A549 (cell line): ENCODE measurements around the gene IL9. TPM values are rescaled to one million over a fixed set of nuclear protein-coding genes. Genes with fewer than 3 reads are reported as not detected.
A peak's percentile ranks its signal among the peaks of the same experiment; 100 is the strongest.

ENCODE experiments used
- ATAC-seq, 2 experiments: fragments of 200-7000 bp in 1 of 2; fragments of >200 bp in 1 of 2; cut with Nextera tagmentation in 1 of 2; cut with Tn5 transposase in 1 of 2; 3 replicates each; pipeline versions ENCODE4 v1.8.0 to v1.9.1; 2018 to 2020; ENCODE audit warnings: mild to moderate bottlenecking in 1 of 2, moderate library complexity in 1 of 2
- CTCF ChIA-PET: fragments of 300-600 bp; sonication (Branson Sonifier 250); formaldehyde crosslinking; extraction: SDS; loops from one replicate; lab custom pipeline; 2021; ENCODE audit warnings: antibody characterized with exemption, inconsistent platforms; lab: Yijun Ruan, JAX
- POLR2A ChIA-PET: fragments of 350-600 bp; formaldehyde crosslinking; extraction: SDS; loops from one replicate; lab custom pipeline; 2021; ENCODE audit warnings: antibody characterized with exemption, inconsistent platforms; lab: Yijun Ruan, JAX
- DNase-seq, 2 experiments: peaks; one replicate each; pipeline versions ENCODE4 v3.0.0 to v3.0.0-alpha.2; 2011 to 2016; ENCODE audit warnings: low read depth in 1 of 2, low spot score in 1 of 2
- FAIRE-seq: peaks from 2 replicates; lab custom pipeline; 2011; peaks lifted over from hg19 to GRCh38; lab: Jason Lieb, UNC
- H3K27ac ChIP-seq, 2 experiments: fragments of >200 bp; sonication (Bioruptor Twin); formaldehyde crosslinking; 3 replicates each; pipeline ENCODE4 v1.5.1; 2016 to 2017
- H3K4me1 ChIP-seq: fragments of >200 bp; sonication (Bioruptor Twin); formaldehyde crosslinking; 3 replicates; pipeline ENCODE4 v1.6.1; 2016
- H3K4me2 ChIP-seq: fragments of >200 bp; sonication (Bioruptor Twin); formaldehyde crosslinking; 3 replicates; pipeline ENCODE4 v1.6.1; 2016
- H3K4me3 ChIP-seq: fragments of >200 bp; sonication (Bioruptor Twin); formaldehyde crosslinking; 3 replicates; pipeline ENCODE4 v1.5.1; 2016
- H3K9me3 ChIP-seq: fragments of >200 bp; sonication (Bioruptor Twin); formaldehyde crosslinking; 3 replicates; pipeline ENCODE4 v1.6.1; 2016
- CBX2 ChIP-seq: fragments of 200-600 bp; sonication (generic); IDR thresholded peaks from 2 replicates; pipeline ENCODE4 v1.6.1; 2016; ENCODE audit warnings: low read depth, mild to moderate bottlenecking, borderline replicate concordance
- CEBPB ChIP-seq, 2 experiments: fragments of >200 bp in 1 of 2; sonication (Bioruptor Twin) in 1 of 2; formaldehyde crosslinking in 1 of 2; IDR thresholded peaks; 2 replicates each; pipeline ENCODE4 v1.6.1; 2012 to 2016
- CHD2 ChIP-seq: fragments of 150-350 bp; IDR thresholded peaks from 2 replicates; pipeline ENCODE4 v1.6.1; 2014; ENCODE audit warnings: low read length; ENCODE audit not compliant: partially characterized antibody
- CHD4 ChIP-seq: fragments of 200-600 bp; sonication (generic); IDR thresholded peaks from 2 replicates; pipeline ENCODE4 v1.6.1; 2016; ENCODE audit warnings: antibody characterized with exemption, mild to moderate bottlenecking, borderline replicate concordance
- EHF ChIP-seq: fragments of 250-450 bp; sonication (Bioruptor Pico); IDR thresholded peaks from 2 replicates; pipeline ENCODE4 v1.5.0; 2020; ENCODE audit warnings: mild to moderate bottlenecking
- ESRRA ChIP-seq: fragments of 150-350 bp; IDR thresholded peaks from 2 replicates; pipeline ENCODE4 v1.6.1; 2014; ENCODE audit warnings: mild to moderate bottlenecking, low read length, borderline replicate concordance
- FOSB ChIP-seq: fragments of 250-450 bp; sonication (Bioruptor Pico); IDR thresholded peaks from 2 replicates; pipeline ENCODE4 v1.5.0; 2020; ENCODE audit warnings: mild to moderate bottlenecking, moderate library complexity
- GATA3 ChIP-seq: IDR thresholded peaks from 2 replicates; pipeline ENCODE4 v1.6.1; 2012; ENCODE audit warnings: borderline replicate concordance
- HDAC2 ChIP-seq: fragments of 200-600 bp; sonication (generic); IDR thresholded peaks from 2 replicates; pipeline ENCODE4 v1.6.1; 2016
- HOXA7 ChIP-seq: fragments of 250-450 bp; sonication (Bioruptor Pico); IDR thresholded peaks from 2 replicates; pipeline ENCODE4 v1.5.0; 2020; ENCODE audit warnings: mild to moderate bottlenecking, moderate library complexity
- JUN ChIP-seq, 2 experiments: fragments of >200 bp; sonication (Bioruptor Twin); formaldehyde crosslinking; IDR thresholded peaks; 2 replicates in 1 of 2; 3 replicates in 1 of 2; pipeline ENCODE4 v1.6.1; 2016 to 2017
- KDM5A ChIP-seq: fragments of 200-600 bp; sonication (generic); IDR thresholded peaks from 2 replicates; pipeline ENCODE4 v1.6.1; 2016; ENCODE audit warnings: antibody characterized with exemption, mild to moderate bottlenecking
- MAFK ChIP-seq: fragments of 450-650 bp; IDR thresholded peaks from 2 replicates; pipeline ENCODE4 v1.6.1; 2014; ENCODE audit not compliant: partially characterized antibody
- NR3C1 ChIP-seq: fragments of >200 bp; sonication (Bioruptor Twin); formaldehyde crosslinking; IDR thresholded peaks from 3 replicates; pipeline ENCODE4 v1.6.1; 2017
- RCOR1 ChIP-seq: fragments of 150-350 bp; IDR thresholded peaks from 2 replicates; pipeline ENCODE4 v1.6.1; 2014; ENCODE audit warnings: antibody characterized with exemption, low read length, low read depth
- REST ChIP-seq: fragments of 200-600 bp; sonication (generic); IDR thresholded peaks from 2 replicates; pipeline ENCODE4 v1.6.1; 2016; ENCODE audit warnings: antibody characterized with exemption, mild to moderate bottlenecking, moderate library complexity
- RNF2 ChIP-seq: fragments of 200-600 bp; sonication (generic); IDR thresholded peaks from 2 replicates; pipeline ENCODE4 v1.6.1; 2016; ENCODE audit warnings: low read depth, mild to moderate bottlenecking, antibody characterized with exemption, moderate library complexity, borderline replicate concordance
- SMC3 ChIP-seq: fragments of >200 bp; sonication (Bioruptor Twin); formaldehyde crosslinking; IDR thresholded peaks from 3 replicates; pipeline ENCODE4 v1.6.1; 2018; ENCODE audit warnings: inconsistent platforms
- SREBF2 ChIP-seq: fragments of 450-650 bp; IDR thresholded peaks from 2 replicates; pipeline ENCODE4 v1.6.1; 2014; ENCODE audit warnings: mild to moderate bottlenecking, moderate library complexity
- ZC3H11A ChIP-seq: fragments of 450-650 bp; IDR thresholded peaks from 2 replicates; pipeline ENCODE4 v1.6.1; 2014; ENCODE audit warnings: antibody characterized with exemption, mild to moderate bottlenecking
- ZSCAN20 ChIP-seq: fragments of 250-450 bp; sonication (Bioruptor Pico); IDR thresholded peaks from 2 replicates; pipeline ENCODE4 v1.8.0; 2022; ENCODE audit warnings: mild to moderate bottlenecking, moderate library complexity
- whole genome bisulfite sequencing: methylation state at CpG from one replicate; pipeline ENCODE4 v1.1.6; 2017; ENCODE audit errors: missing lambda C conversion rate; 5-methylcytosine and 5-hydroxymethylcytosine counted together
- polyA plus RNA-seq, 4 experiments: library from polyadenylated mRNA; depleted of rRNA in 3 of 4; stranded (reverse); fragments of >200 nt; fragmentation: RNase III in 1 of 4; extraction: RNeasy Plus Mini Kit Qiagen cat#74134 plus additional on column Dnase treatment in 1 of 4; gene quantifications; 2 replicates in 3 of 4; 3 replicates in 1 of 4; pipeline ENCODE4 v1.2.3, GENCODE V29; 2011 to 2017
- TF ChIP-seq, protein P1 (sequence below): fragments of 250-450 bp; sonication (Bioruptor Pico); IDR thresholded peaks from 2 replicates; pipeline ENCODE4 v1.5.0; 2021; ENCODE audit warnings: mild to moderate bottlenecking, moderate library complexity, borderline replicate concordance
- TF ChIP-seq, protein P2 (sequence below): IDR thresholded peaks from 2 replicates; pipeline ENCODE4 v1.6.1; 2012

Gene IL9
- polyA plus RNA-seq, 2 of the 4 experiments (the other 2 are of a cell fraction) = not detected

DNA sequence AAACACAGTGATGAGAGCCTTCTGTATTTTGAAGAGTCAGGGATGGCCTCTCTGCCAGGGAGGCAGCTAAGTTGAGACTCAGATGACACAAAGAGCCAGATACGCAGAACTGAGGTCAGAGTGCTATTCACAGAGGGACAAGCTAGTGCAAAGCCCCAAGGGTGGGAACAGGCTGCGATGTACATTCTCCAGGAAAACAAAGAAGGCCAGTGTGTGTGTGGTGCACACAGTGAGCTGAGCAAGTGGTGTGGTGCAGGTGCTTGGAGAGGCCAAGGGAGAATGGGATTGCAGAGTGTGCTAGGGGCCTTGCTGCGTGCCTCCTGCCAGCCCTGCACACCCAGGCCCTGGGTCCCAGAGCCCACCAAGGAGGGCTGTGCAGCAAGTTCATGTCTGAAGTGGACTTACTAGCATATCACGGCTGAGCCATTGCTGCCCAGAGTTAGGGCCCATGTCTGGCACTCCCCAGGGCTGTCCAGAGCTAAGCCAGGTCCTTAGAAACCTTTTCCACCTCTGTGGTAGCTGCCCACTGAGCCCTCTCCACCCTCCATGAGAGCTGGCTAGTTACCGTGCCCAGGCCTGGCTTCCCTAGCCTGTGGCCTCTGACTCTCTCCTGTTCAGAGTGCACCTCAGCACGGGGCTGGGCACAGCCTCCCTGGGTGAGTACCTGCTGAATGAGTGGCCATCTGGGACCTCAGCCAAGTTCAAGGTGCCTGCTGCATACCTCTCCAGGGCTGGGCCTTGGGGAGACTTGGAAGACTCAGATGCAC, 51.9 kb downstream of the IL9 start:
- H3K4me1 ChIP-seq = no peaks in the 10 kb centered on the region
- no peak for FAIRE-seq
- H3K9me3 ChIP-seq = peaks cover 8% of the 10 kb centered on the region; the same call in 2 of the 3 replicates
- TF ChIP-seq CHD4 = no peak
- no peak for TF ChIP-seq MAFK
- no peak for TF ChIP-seq ZC3H11A
- TF ChIP-seq KDM5A = no peak
- TF ChIP-seq HOXA7 (CRISPR knock-in tag) = no peak
- no peak for TF ChIP-seq CEBPB (IDR thresholded peaks at IDR 0.05)
- TF ChIP-seq CBX2 = no peak
- TF ChIP-seq ZSCAN20 (CRISPR knock-in tag) = no peak
- no peak for TF ChIP-seq SMC3
- TF ChIP-seq, protein P1, sequence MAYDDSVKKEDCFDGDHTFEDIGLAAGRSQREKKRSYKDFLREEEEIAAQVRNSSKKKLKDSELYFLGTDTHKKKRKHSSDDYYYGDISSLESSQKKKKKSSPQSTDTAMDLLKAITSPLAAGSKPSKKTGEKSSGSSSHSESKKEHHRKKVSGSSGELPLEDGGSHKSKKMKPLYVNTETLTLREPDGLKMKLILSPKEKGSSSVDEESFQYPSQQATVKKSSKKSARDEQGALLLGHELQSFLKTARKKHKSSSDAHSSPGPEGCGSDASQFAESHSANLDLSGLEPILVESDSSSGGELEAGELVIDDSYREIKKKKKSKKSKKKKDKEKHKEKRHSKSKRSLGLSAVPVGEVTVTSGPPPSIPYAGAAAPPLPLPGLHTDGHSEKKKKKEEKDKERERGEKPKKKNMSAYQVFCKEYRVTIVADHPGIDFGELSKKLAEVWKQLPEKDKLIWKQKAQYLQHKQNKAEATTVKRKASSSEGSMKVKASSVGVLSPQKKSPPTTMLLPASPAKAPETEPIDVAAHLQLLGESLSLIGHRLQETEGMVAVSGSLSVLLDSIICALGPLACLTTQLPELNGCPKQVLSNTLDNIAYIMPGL (CRISPR knock-in tag) = no peak
- no peak for TF ChIP-seq FOSB
- no peak for TF ChIP-seq HDAC2
- TF ChIP-seq REST = no peak
- TF ChIP-seq, protein P2, sequence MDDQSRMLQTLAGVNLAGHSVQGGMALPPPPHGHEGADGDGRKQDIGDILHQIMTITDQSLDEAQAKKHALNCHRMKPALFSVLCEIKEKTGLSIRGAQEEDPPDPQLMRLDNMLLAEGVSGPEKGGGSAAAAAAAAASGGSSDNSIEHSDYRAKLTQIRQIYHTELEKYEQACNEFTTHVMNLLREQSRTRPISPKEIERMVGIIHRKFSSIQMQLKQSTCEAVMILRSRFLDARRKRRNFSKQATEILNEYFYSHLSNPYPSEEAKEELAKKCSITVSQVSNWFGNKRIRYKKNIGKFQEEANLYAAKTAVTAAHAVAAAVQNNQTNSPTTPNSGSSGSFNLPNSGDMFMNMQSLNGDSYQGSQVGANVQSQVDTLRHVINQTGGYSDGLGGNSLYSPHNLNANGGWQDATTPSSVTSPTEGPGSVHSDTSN = no peak
- TF ChIP-seq GATA3 = no peak
- no peak for TF ChIP-seq RCOR1
- no peak for TF ChIP-seq NR3C1
- TF ChIP-seq CHD2 = no peak
- TF ChIP-seq, all 56 proteins: peak for 0
- Histone ChIP-seq H3K27ac (no peak overlapping the region), H3K4me3 (no peak overlapping the region), H3K4me2 (no peak overlapping the region)
- WGBS = 40% methylated on average over 6 of the region's 6 CpGs
- ChIA-PET CTCF (interaction anchor here (1.0 to 2.4 kb wide), 4 partner anchors 9 to 268 kb away, joined by 3 to 9 read pairs (median 4); no protein-coding TSS in a partner anchor), POLR2A (no interaction called here)
- ATAC-seq (peak; percentile 25 to 27; a peak in 4 of 6 replicates), DNase-seq (no peak)

DNA sequence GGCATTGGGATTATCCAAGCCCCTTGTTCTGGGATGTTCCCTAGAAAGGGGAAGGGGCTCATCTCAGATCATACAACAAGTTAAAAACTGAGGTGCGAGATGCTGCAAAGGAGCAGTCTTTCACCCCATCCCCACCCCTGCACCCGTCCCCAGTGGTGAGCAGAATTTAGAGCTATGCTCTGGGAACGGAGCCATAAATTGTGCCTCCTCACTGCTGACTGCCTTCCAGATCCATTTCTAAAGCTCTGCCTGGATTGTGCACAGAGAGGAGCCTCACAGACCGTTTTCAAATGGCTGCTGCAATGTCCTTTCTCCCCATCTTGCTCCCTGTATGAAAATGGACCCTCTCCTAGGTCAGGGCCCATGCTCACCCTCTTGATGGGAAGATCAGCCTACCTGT, 52.9 kb downstream of the IL9 start:
- Histone ChIP-seq H3K4me2 (no peak overlapping the region), H3K27ac (no peak overlapping the region), H3K9me3 (peaks cover 14% of the 10 kb centered on the region), H3K4me3 (no peak overlapping the region), H3K4me1 (no peaks in the 10 kb centered on the region)
- TF ChIP-seq EHF (CRISPR knock-in tag) (no peak), GATA3 (no peak), CHD4 (no peak), SREBF2 (no peak), MAFK (no peak), FOSB (no peak), ESRRA (no peak), JUN (IDR thresholded peaks at IDR 0.05) (no peak), RNF2 (no peak)
- DNase-seq = no peak
- no peak for ATAC-seq
- POLR2A ChIA-PET = no interaction called here
- WGBS = 3% methylated on average over 4 of the region's 4 CpGs
- CTCF ChIA-PET = interaction anchor here (1.0 to 2.4 kb wide), 4 partner anchors 8 to 269 kb away, joined by 3 to 9 read pairs (median 4); no protein-coding TSS in a partner anchor
- FAIRE-seq = no peak
